Immature natural killer cell (primary cell): ENCODE measurements around the gene USE1. TPM values are rescaled to one million over a fixed set of nuclear protein-coding genes. Genes with fewer than 3 reads are reported as not detected.

Source experiments
- DNase-seq, 3 donors: peaks; one replicate each; pipeline ENCODE4 v3.0.0; 2022; ENCODE audit warnings: mixed read lengths in 1 of 3
- H3K27ac Mint-ChIP-seq, 6 donors: one replicate each; pipeline ENCODE4 v1.8.0; 2020; ENCODE audit warnings: mixed read lengths in 6 of 6, mild to moderate bottlenecking in 5 of 6, inconsistent platforms in 4 of 6, moderate library complexity in 3 of 6
- H3K27me3 Mint-ChIP-seq, 3 donors: one replicate each; pipeline ENCODE4 v1.8.0; 2020 to 2021; ENCODE audit warnings: low read depth in 3 of 3, mild to moderate bottlenecking in 3 of 3, mixed read lengths in 3 of 3, moderate library complexity in 3 of 3, inconsistent platforms in 1 of 3
- H3K36me3 Mint-ChIP-seq, 3 donors: one replicate each; pipeline ENCODE4 v1.8.0; 2020; ENCODE audit warnings: mixed read lengths in 3 of 3, inconsistent platforms in 2 of 3, mild to moderate bottlenecking in 2 of 3
- H3K4me1 Mint-ChIP-seq, 2 donors: one replicate each; pipeline ENCODE4 v1.8.0; 2020; ENCODE audit warnings: inconsistent platforms in 2 of 2, mild to moderate bottlenecking in 2 of 2, mixed read lengths in 2 of 2, moderate library complexity in 1 of 2
- H3K4me3 Mint-ChIP-seq, 5 donors: one replicate each; pipeline ENCODE4 v1.8.0; 2020; ENCODE audit warnings: mild to moderate bottlenecking in 5 of 5, mixed read lengths in 5 of 5, inconsistent platforms in 3 of 5, moderate library complexity in 3 of 5
- H3K9me3 Mint-ChIP-seq, 6 donors: one replicate each; pipeline ENCODE4 v1.8.0; 2020; ENCODE audit warnings: mild to moderate bottlenecking in 6 of 6, mixed read lengths in 6 of 6, inconsistent platforms in 4 of 6, moderate library complexity in 3 of 6
- polyA plus RNA-seq, 3 donors: library from polyadenylated mRNA; unstranded; fragments of 300-500 nt; fragmentation: Illumina TruSeq; gene quantifications; one replicate each; pipeline ENCODE4 v1.2.3, GENCODE V29; 2021

Gene USE1
- polyA plus RNA-seq, 3 donors from 2014 or later = 35.4 to 42.0 (median 38.8) TPM

- no peaks in the 10 kb centered on the region for H3K36me3 Mint-ChIP-seq
- H3K27me3 Mint-ChIP-seq = peaks cover 6 to 9% (median 7%) of the 10 kb centered on the region in 3 donors
- H3K4me3 Mint-ChIP-seq = no peak within 1 kb of the TSS
- H3K4me1 Mint-ChIP-seq = peaks cover 22 to 24% of the 10 kb centered on the region in 2 donors
- H3K27ac Mint-ChIP-seq = no peak within 1 kb of the TSS
- no peaks in the 10 kb centered on the region for H3K9me3 Mint-ChIP-seq
- no peak for DNase-seq
Measured at GRCh38 chr19:17264641-17264979, 49.5 kb downstream of the USE1 start, which contains the start of gene USHBP1. USHBP1 (minus strand) TSS chr19:17264745; CDS start chr19:17264299, 446 bp downstream.

GRCh38 chr19:17266026-17266425 lies 50.9 kb downstream of the USE1 start:
- H3K36me3 Mint-ChIP-seq = peaks cover 0 to 4% (median 0%) of the 10 kb centered on the region in 3 donors
- peaks cover 19% of the 10 kb centered on the region in 2 donors for H3K4me1 Mint-ChIP-seq
- H3K9me3 Mint-ChIP-seq = no peaks in the 10 kb centered on the region
- DNase-seq = no peak
- no peak overlapping the region for H3K27ac Mint-ChIP-seq
- H3K27me3 Mint-ChIP-seq = peaks cover 5 to 9% (median 6%) of the 10 kb centered on the region in 3 donors
- no peak overlapping the region for H3K4me3 Mint-ChIP-seq

- Mint-ChIP-seq H3K27ac (peak overlapping the region; percentile 65 to 94 (median 84)), H3K4me1 (peaks cover 18 to 19% of the 10 kb centered on the region in 2 donors), H3K27me3 (peaks cover 5 to 9% (median 6%) of the 10 kb centered on the region in 3 donors), H3K4me3 (peak overlapping the region; percentile 71 to 89 (median 82)), H3K9me3 (no peaks in the 10 kb centered on the region), H3K36me3 (peaks cover 0 to 9% (median 0%) of the 10 kb centered on the region in 3 donors)
- no peak for DNase-seq
Measured at GRCh38 chr19:17266589-17266974, 51.4 kb downstream of the USE1 start.

- Mint-ChIP-seq H3K36me3 (peaks cover 0 to 10% (median 0%) of the 10 kb centered on the region in 3 donors), H3K4me1 (peaks cover 18 to 19% of the 10 kb centered on the region in 2 donors), H3K4me3 (peak within 1 kb of the TSS; percentile 71 to 89 (median 82)), H3K27me3 (peaks cover 5 to 9% (median 6%) of the 10 kb centered on the region in 3 donors), H3K27ac (peak within 1 kb of the TSS; percentile 65 to 94 (median 84)), H3K9me3 (no peaks in the 10 kb centered on the region)
- DNase-seq = peak; percentile 97
Measured at GRCh38 chr19:17266975-17267788, 52.0 kb downstream of the USE1 start, which contains the start of gene BABAM1. BABAM1 (plus strand) TSS chr19:17267443; CDS start chr19:17268807, 1,364 bp downstream.

- H3K27me3 Mint-ChIP-seq = peaks cover 5 to 9% (median 6%) of the 10 kb centered on the region in 3 donors
- peaks cover 0 to 10% (median 0%) of the 10 kb centered on the region in 3 donors for H3K36me3 Mint-ChIP-seq
- peak overlapping the region; percentile 10 to 54 (median 36) for H3K4me3 Mint-ChIP-seq
- H3K27ac Mint-ChIP-seq = no peak overlapping the region
- H3K4me1 Mint-ChIP-seq = peaks cover 18 to 19% of the 10 kb centered on the region in 2 donors
- no peaks in the 10 kb centered on the region for H3K9me3 Mint-ChIP-seq
- DNase-seq = no peak
Measured at GRCh38 chr19:17268754-17269153, 53.6 kb downstream of the USE1 start.

Other genes with a start within 250 kb of the USE1 start
- 1 to 10 TPM; 1.3 to 2.1 (median 1.4) TPM for gene CPAMD8, start 188.5 kb upstream of the USE1 start, polyA plus RNA-seq
- gene HAUS8, start 139.9 kb upstream of the USE1 start, polyA plus RNA-seq = 1 to 10 TPM; 1.0 to 9.8 (median 4.9) TPM
- 10 to 100 TPM in 1 of 3 donors, 1 to 10 TPM in 2; 5.9 to 33.8 (median 6.0) TPM for gene MYO9B, start 139.6 kb upstream of the USE1 start, polyA plus RNA-seq
- 10 to 100 TPM; 31.4 to 51.3 (median 42.3) TPM for gene OCEL1, start 10.9 kb downstream of the USE1 start, polyA plus RNA-seq
- gene NR2F6, start 30.6 kb downstream of the USE1 start, polyA plus RNA-seq = 1 to 10 TPM in 1 of 3 donors, under 1 TPM in 2; 0.67 to 1.4 (median 0.94) TPM
- gene USHBP1, start 49.4 kb downstream of the USE1 start, polyA plus RNA-seq = not detected
- gene BABAM1, start 52.1 kb downstream of the USE1 start, polyA plus RNA-seq = 100 to 1,000 TPM; 135 to 218 (median 141) TPM
- not detected for gene ANKLE1, start 66.5 kb downstream of the USE1 start, polyA plus RNA-seq
- 10 to 100 TPM in 1 of 3 donors, 1 to 10 TPM in 2; 7.5 to 10.3 (median 8.3) TPM for gene ABHD8, start 88.1 kb downstream of the USE1 start, polyA plus RNA-seq
- gene MRPL34, start 90.5 kb downstream of the USE1 start, polyA plus RNA-seq = 100 to 1,000 TPM; 189 to 270 (median 197) TPM
- 10 to 100 TPM; 30.0 to 48.6 (median 40.6) TPM for gene DDA1, start 94.2 kb downstream of the USE1 start, polyA plus RNA-seq
- under 1 TPM; 0.06 to 0.40 (median 0.12) TPM for gene ANO8, start 119.5 kb downstream of the USE1 start, polyA plus RNA-seq
- 1 to 10 TPM; 2.8 to 8.8 (median 3.1) TPM for gene GTPBP3, start 122.2 kb downstream of the USE1 start, polyA plus RNA-seq
- gene PLVAP, start 162.0 kb downstream of the USE1 start, polyA plus RNA-seq = not detected
- under 1 TPM in 1 of 3 donors, not detected in 2; 0.40 TPM for gene CCDC194, start 178.8 kb downstream of the USE1 start, polyA plus RNA-seq
- 100 to 1,000 TPM; 326 to 394 (median 383) TPM for gene BST2, start 190.3 kb downstream of the USE1 start, polyA plus RNA-seq
- gene MVB12A, start 204.7 kb downstream of the USE1 start, polyA plus RNA-seq = 10 to 100 TPM; 35.8 to 43.6 (median 36.3) TPM
- gene TMEM221, start 233.3 kb downstream of the USE1 start, polyA plus RNA-seq = under 1 TPM in 1 of 3 donors, not detected in 2; 0.24 TPM
- gene NXNL1, start 245.6 kb downstream of the USE1 start, polyA plus RNA-seq = not detected